Activated CD4-positive, CD25-positive, alpha-beta regulatory T cell (primary cell): ENCODE data around the gene EVC.
"Not testable (repeated sequence)": the region's sequence is repeated elsewhere in the genome, so short reads cannot be mapped to it uniquely, and the experiment has no call there.

Experiments used
- DNase-seq, 4 experiments: peaks; one replicate each; lab custom pipeline; 2025; lab: John Stamatoyannopoulos, UW

EVC gene

DNA sequence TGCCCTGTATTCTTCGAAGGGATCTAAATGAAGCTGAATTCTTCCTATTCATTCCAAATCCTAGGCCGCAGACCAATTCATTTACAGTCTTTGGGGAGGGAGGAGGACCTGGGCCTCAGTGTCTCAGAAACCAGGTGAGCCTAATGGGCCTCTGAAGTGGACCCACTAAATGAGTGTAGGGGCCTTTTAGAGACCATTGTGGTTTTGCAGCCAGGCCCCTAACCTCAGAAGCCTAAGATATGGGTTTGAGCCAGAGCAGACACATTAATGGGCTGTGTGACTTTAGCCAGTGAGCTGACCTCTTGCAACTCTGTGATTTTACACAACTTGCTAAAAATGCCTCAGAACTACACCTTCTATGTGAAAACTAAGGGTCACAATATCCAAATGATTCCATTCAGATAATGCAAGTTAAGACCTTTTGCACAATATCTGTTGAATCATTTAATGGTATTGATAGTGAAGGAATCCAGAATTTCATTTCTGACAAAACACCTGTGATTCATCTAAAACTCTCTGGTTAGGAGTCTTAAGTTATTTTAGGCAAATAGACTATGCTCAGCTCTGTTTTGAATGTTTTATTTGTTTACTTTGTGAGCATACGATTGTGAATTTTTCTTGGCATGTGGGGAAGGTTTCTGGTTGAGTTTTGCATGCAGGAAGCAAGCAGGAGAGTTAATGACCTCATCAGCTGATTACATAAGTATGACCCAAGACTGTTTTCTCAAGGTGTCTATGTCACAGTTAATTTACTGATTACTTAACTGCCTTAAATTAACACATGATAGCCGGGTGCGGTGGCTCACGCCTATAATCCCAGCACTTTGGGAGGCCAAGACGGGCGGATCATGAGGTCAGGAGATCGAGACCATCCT lies 75.0 kb downstream of the EVC start:
- DNase-seq = no peak

DNA sequence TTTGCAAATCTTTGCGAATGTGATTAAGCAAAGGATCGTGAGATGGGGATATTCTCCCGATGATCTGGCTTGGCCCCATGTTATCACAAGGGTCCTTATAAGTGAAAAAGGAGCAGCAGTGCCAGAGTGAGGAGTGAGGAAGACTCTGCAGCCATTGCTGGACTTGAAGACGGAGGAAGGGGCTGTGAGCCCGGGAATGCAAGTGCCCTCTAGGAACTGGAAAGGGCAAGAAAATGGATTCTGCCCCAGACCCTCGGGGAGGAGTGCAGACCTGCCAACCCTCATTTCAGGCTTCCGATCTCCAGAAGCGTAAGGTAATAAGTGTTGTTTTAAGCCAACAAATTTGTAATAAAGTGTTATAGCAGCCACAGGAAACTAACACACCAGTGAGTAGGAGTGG lies 76.3 kb downstream of the EVC start:
- DNase-seq = no peak

- DNase-seq = no peak
These were observed 77.1 kb downstream of the EVC start for GRCh38 chr4:5788144-5788543.

DNA sequence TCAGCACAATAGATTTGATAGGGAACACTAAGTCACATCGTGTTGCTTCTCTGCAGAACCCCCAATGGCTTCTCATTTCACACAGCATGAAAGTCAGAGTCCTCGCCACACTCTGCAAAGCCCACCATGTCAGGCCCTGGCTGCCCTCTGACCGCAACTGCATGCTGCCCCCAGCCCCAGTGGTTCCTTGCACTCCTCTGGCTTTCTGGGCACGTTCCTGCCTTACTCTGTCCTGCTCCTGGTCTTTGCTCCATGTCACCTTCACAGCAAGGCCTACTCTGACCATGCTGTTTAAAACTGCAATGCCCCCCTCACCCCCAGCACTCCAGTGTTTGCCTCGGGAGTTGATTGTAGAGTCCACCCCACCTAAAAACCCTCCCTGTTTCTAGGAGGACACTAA lies 78.1 kb downstream of the EVC start:
- DNase-seq = no peak

DNA sequence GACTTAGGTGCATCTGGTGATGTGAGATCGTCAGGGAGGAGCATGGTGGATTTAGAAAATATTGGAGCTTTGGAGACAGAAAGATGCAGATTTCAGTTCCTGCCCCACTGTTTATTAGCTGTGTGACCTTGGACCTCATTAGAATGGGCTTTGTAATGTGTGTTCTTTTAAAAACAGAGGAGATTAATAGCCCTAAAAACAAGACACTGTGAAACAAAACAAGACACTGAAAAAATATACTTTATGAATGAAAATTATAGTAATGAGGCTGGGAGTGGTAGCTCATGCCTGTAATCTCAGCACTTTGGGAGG lies 79.5 kb downstream of the EVC start:
- DNase-seq = no peak

DNA sequence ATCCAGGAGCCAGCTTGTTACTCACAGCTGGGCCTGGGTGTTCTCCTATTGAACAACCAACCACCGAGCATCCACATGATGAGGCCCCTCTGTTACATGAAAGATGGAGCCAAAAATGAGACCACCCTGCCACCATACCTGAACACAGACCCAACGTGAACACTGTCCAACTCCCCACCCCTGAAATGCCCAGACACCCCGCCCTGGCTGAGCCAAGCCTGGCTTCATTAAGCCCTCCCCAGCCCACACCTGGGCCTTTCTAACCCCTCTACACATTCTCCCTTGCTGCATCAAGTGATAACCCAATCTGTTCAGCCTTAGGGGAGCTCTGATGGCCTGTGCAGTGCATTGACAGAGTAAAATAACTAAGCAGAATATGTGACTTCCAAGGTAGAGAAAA lies 80.7 kb downstream of the EVC start:
- DNase-seq = no peak

DNA sequence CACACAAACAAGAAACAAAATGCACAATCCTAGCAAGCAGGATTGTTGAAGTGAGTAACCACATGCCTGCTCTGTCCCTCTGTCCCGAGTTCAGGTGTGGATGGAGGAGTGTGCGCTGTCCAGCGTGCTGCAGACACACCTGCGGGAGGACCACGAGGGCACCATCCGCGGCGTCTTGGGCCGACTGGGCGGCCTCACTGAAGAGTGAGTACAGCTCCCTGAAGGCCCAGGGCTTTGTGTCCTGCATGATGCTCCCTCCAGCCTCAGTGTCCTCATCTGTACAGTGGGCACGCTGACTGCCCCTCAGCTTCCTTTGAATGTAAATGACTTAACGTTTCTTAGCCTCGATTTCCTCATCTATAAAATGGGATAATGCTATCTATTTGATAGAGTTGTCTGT lies 82.5 kb downstream of the EVC start:
- DNase-seq = no peak

DNA sequence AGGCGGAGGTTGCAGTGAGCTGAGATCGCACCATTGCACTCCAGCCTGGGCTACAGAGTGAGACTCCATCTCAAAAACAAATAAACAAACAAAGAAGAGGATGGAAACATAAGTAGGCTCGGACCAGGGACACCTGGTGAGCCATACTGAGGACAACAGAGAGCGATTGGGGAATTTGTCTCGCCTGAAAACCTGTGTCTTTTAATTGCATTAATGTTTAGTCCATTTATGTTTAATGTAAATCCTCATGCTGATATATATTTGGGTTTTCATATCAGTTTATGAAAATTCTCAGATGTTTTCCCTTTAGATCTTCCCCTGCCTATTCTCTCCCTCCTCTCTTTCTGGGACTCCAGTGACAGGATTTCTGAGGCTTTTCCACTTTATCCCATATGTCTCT lies 84.6 kb downstream of the EVC start:
- DNase-seq = no peak

DNA sequence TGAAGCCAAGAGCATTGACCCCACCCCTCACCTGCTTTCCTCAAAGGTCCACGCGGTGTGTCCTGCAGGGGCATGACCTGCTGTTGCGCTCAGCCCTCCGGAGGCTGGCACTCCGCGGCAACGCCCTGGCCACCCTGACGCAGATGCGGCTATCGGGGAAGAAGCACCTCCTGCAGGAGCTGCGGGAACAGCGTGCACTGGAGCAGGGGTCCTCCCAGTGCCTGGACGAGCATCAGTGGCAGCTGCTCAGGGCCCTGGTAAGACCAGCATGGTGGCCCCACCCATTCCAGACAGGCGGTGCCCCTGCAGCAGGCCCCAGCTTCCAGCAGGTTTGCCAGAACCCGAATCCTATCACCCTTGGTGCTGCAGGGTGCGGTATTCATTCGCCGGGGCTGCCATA lies 86.0 kb downstream of the EVC start:
- no peak for DNase-seq

DNA sequence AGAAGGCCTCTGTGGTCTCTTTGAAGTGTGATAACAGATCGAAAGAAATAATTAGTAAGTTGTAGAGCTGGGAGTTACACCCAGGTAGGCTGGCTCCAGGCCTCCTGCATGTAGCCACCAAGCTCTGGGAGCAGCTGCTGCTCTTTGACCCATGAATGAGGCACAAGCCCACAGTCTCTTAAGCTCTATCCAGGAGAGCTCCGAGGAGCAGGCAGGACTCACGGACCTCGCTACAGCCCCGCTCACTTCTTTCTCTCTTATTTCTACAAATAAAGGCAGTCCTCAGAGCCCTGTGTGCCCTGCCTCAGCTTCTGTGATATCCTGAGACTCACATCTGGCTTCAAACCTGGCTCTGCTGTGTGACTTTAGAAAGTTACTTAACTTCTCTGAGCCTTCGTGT lies 86.9 kb downstream of the EVC start:
- no peak for DNase-seq

- DNase-seq = no peak
These were observed 87.5 kb downstream of the EVC start for GRCh38 chr4:5798462-5798861.

- DNase-seq = no peak
These were observed 87.9 kb downstream of the EVC start for GRCh38 chr4:5798946-5799345.

GRCh38 chr4:5799406-5799805 lies 88.4 kb downstream of the EVC start:
- DNase-seq = no peak

DNA sequence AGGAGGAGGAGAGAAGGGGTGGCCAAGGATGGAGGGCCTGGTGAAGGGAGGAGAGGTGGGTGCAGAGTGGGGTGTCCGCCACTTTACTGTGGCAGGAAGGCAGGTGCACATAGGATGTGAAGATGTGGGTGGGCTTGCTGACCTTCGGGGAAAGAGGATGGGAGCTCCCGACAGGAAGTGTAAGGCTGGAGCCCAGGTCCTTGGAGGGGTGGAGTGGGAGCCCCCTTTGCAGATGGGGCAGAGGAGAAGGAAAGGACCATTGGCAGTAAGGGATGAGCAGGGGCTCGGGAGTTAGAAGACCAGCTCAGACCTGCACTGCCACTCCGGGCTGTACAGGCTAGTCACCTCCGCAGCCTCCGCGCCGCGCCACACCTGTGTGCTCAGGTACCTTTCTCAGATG lies 89.5 kb downstream of the EVC start:
- no peak for DNase-seq

DNA sequence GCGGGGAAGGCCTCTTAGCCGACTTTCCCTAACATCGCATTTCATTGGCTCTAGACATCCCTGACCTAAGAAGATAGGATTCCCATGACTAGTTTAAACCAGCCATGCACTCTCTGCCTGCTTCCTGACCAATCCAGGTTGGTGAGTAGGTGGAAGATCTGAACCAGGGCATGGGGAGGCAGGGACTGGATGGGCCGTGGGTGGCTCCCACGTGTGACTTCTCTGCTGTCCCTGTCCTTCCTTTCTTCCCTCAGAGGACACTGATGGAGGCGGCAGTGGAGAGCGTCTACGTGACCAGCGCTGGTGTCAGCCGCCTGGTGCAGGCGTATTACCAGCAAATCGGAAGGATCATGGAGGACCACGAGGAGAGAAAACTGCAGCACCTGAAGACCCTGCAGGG lies 90.7 kb downstream of the EVC start:
- DNase-seq = no peak

GRCh38 chr4:5802565-5802964 lies 91.6 kb downstream of the EVC start:
- DNase-seq = no peak

- DNase-seq = no peak
These were observed 93.7 kb downstream of the EVC start for GRCh38 chr4:5804656-5805055.

DNA sequence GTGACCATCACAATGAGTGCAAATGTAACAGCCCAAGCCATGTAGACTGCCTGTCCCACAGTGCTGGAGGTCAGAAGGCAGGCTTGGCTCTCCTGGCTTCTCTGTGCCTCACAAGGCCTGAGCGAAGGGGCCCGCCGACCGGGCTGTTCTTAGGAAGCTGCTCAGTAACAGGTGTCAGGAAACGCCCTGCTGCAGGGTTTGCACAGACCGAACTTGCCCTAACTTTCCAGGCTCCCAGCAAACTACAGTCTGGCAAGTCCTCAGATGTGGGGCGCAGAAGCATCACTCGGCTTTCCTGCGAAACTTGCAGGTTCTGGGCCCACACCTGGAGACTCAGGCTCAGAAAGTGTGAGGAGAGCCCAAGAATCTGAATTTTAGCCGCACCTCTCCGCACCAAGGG lies 94.3 kb downstream of the EVC start:
- DNase-seq = no peak

- no peak for DNase-seq
These were observed 97.2 kb downstream of the EVC start for GRCh38 chr4:5808081-5808741.

DNA sequence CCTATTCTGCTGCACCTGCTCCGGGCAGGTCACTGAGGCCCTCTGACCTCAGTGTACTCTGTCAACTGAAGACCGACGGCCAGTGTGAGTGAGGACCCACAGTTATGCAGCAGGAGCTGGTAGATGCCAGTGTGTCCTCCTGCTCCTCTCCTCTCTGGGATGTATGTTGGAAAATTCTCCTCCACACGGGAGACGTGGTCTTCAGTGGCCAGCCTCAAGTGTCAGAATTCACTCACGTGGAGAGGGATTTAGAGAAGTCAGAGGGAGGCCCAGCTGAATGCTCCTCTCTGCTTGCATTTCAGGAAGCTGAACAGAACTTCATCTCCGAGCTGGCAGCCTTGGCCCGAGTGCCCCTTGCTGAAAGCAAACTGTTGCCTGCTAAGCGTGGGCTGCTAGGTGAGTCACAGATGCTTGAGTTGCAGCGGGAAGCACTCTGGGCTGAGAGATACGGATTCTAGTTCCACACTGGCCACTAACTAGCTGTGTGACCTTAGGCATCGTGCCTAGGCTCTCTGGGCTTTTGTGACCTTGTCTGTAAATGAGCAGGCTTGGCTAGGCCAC lies 98.3 kb downstream of the EVC start:
- no peak for DNase-seq

DNA sequence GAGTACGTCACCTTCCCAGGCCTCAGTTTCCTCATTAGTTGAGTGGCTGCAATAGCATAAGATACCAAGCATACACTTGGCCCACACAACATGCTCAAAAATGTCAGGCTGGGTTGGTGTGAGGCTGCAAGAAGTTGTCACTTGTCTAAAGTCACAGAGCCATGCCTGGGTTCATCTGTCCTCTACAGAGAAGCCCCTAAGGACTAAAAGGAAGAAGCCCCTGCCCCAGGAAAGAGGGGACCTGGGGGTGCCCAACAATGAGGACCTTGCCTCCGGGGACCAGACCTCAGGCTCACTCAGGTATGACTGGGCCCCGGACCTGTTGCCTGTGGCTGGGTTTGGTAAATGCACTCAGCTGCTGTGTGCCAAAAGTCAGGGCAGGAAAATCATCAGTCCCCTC lies 99.2 kb downstream of the EVC start:
- DNase-seq = no peak

DNA sequence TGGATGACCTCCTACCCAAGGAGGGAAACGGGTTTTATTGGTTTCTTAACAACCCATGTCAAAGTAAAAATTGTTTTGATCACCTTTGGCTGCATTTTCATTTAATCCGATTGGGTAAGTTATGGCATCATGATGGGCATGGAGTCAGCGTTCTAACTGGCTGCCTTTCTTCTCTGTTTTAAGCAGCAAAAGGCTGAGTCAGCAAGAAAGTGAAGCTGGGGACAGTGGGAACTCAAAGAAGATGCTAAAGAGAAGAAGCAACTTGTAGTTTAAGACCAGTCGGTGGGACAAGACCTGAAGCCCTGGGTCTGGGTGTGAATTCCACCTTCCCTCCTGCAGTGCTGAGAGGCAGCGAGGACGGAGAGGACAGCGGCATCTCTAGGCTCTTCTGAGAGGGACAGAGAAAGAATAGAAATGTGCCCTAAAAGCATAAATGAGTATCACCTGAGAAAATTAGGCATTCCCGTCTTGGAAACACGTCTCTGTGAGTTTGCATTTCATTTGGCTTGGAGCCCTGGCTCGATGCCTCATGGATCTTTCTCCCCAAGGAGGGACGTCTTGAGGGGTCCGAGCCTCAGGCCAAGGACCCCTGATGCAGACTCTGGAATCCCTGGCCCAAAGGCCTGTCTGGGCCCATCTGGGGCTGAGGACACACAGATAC lies 99.9 kb downstream of the EVC start:
- DNase-seq = no peak

GRCh38 chr4:5812057-5812456 lies 101.1 kb downstream of the EVC start:
- DNase-seq = not testable (repeated sequence)
